22Rv1 (cell line): ENCODE results near the gene LNPK.

ENCODE experiments used
- H3K27ac ChIP-seq: fragments of 450-650 bp; 2 replicates; pipeline ENCODE4 v1.5.1; 2017
- ZFX ChIP-seq: fragments of 450-650 bp; IDR thresholded peaks from 2 replicates; pipeline ENCODE4 v1.6.1; 2017; ENCODE audit warnings: antibody characterized with exemption, borderline replicate concordance
- TF ChIP-seq, protein P1 (sequence below): fragments of 450-650 bp; IDR thresholded peaks from 2 replicates; pipeline ENCODE4 v1.5.1; 2017; ENCODE audit warnings: mild to moderate bottlenecking

LNPK gene, protein sequence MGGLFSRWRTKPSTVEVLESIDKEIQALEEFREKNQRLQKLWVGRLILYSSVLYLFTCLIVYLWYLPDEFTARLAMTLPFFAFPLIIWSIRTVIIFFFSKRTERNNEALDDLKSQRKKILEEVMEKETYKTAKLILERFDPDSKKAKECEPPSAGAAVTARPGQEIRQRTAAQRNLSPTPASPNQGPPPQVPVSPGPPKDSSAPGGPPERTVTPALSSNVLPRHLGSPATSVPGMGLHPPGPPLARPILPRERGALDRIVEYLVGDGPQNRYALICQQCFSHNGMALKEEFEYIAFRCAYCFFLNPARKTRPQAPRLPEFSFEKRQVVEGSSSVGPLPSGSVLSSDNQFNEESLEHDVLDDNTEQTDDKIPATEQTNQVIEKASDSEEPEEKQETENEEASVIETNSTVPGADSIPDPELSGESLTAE

DNA sequence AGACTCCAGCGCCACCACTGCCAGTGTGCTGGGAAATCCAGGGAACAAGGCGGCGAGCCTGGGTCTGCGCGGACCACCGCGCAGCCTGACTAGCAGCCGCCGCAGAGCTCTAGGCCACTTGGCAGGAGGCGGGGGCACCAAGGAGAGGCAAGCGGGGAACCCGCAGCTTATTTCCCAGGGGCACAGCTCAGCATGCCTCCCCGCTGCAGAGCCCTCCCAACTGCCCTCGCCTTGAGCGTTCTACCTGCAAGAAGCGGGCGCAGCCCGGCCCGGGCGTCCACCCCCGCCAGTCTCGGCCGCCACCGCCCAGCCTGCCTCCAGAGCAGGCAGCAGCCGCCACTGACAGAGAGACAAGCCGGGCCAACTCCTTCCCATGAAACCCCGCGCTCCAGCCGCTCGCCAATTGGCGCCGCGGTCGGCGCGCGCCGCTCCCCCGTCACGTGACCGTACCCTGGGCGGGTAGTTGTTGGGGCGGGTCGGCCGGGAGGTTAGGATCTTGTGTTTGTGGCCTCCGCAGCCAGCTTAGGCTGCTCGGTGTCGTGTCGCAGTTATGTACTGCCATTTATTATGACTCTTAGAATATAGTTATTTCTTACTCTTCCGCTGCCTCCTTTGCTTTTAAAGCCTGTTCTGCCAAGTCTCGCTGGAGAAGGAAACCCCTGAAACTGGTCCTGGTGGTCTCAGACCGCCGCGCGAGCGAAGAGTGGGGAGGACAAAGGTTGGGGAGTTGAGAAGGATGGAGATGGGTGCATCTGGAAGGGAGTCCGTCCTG is at the start of gene LNPK:
TSS of gene LNPK (minus strand) at position 352 of the 772 bp plus-strand sequence. CDS start 6,683 bp downstream, outside the sequence.
- TF ChIP-seq, protein P1, sequence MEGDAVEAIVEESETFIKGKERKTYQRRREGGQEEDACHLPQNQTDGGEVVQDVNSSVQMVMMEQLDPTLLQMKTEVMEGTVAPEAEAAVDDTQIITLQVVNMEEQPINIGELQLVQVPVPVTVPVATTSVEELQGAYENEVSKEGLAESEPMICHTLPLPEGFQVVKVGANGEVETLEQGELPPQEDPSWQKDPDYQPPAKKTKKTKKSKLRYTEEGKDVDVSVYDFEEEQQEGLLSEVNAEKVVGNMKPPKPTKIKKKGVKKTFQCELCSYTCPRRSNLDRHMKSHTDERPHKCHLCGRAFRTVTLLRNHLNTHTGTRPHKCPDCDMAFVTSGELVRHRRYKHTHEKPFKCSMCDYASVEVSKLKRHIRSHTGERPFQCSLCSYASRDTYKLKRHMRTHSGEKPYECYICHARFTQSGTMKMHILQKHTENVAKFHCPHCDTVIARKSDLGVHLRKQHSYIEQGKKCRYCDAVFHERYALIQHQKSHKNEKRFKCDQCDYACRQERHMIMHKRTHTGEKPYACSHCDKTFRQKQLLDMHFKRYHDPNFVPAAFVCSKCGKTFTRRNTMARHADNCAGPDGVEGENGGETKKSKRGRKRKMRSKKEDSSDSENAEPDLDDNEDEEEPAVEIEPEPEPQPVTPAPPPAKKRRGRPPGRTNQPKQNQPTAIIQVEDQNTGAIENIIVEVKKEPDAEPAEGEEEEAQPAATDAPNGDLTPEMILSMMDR, result no peak
- TF ChIP-seq ZFX, result no peak
- H3K27ac ChIP-seq, result peak within 1 kb of the TSS; percentile 78

DNA sequence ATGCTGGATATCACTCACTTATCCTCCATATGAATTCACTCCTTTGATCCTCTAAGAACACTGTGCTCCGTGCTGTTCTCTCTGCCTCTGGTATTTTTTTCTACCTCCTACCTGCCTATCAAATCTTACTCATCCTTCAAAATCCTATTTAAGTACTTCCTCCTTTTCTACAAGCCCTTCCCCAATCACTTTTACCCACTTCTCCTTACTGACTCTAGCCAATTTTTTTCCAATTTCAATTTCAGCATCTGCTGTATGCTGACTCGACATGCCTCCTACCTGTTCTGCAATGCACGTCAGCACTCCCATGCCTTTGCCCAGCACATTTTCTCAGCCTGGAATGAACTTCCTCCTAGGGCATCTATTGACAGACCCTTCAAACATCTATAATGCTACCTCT is 37.3 kb upstream of the LNPK start:
- TF ChIP-seq, protein P1, result no peak
- no peak for TF ChIP-seq ZFX
- H3K27ac ChIP-seq, result no peak overlapping the region

DNA sequence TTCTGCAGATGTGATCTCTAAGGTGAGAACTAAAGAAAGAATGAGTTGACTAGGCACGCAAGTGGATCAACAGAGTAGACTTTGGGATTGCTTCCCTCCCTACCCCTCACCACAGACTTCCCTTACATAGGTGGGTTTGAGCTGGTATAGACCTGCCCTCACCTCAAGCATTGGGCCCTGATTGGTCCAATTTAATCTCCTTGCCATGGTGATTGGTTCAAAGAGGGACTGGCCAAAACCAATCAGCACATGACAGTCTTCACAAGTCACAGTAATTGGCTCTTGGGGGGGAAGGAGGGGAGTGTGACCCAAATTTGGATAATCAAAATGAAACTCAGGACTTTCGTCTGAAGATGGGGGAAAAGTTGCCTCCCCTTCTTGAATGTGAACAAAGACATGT is 36.6 kb upstream of the LNPK start:
- TF ChIP-seq, protein P1, result no peak
- no peak for TF ChIP-seq ZFX
- H3K27ac ChIP-seq, result no peak overlapping the region

DNA sequence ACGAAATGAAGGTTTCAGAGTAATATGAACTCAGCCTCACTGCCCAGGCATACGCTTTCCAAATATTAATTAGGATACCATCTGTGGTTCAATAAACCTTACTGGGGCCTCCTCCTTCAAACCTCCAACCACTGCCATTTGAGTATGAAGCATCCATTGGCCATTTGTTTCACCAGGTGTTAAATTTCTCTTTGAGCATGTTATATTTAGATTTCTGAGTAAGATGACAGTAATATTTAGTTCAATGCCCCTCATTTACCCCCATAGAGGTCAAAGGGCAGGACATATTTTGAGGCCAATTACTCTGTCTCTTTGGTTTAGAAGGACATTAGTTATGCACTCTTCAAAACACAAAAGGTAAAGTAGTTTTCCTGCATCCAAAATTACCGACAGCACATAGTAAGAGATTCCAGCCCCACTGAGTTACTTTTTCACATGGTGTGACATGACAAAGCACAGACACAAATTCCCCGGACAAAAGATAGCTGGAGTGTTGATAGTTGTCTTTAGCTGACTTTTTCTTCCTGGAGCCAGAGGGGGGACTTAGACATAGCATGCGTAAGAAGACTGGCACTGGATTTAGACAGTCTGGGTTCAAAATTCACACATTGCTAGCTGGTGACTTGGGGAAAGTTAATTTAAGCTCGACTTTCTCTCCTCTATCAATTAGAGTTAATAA is 33.1 kb upstream of the LNPK start:
- TF ChIP-seq, protein P1, result no peak
- TF ChIP-seq ZFX, result no peak
- H3K27ac ChIP-seq, result no peak overlapping the region

DNA sequence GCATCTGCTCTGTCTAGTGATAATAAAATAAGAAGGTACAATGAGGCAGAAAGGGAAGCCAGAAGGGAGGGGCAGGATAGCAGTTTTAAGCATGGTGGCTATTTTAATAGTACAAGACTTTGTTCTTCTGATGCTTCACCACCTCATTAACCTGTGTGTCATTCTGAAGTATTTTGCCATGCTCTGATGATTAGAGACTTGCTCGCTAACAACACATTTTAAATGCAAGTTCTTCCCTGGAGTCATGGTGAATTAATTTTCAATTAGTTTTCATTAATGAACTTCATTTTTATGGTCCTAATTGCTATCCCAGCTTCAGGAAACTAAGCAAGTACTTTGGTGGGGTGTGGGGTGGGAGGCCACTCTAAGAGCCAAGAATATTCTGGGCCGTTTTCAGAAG is 25.7 kb upstream of the LNPK start:
- TF ChIP-seq ZFX, result no peak
- TF ChIP-seq, protein P1, result no peak

DNA sequence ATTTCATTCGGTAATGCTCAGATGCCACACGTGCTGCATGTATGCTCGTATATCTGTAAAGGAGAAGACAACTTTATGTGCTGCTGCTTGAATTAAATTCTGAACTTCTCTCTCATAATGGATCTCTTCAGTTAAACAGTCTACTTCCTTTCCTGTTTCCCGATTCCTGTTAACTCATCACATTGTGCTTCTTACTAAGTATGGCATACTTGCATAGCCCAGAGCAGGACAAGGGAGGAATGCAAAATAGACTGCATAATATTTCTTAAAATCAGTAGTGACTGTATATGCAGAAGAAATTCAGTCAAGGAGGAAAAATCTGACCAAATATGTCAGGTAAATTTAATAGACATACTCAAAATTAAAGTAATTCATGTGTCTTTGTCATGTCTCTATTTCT is 23.9 kb upstream of the LNPK start:
- no peak overlapping the region for H3K27ac ChIP-seq
- TF ChIP-seq, protein P1, result no peak
- no peak for TF ChIP-seq ZFX

More for the DNA sequence above, 25.7 kb upstream of the LNPK start:
- no peak overlapping the region for H3K27ac ChIP-seq

DNA sequence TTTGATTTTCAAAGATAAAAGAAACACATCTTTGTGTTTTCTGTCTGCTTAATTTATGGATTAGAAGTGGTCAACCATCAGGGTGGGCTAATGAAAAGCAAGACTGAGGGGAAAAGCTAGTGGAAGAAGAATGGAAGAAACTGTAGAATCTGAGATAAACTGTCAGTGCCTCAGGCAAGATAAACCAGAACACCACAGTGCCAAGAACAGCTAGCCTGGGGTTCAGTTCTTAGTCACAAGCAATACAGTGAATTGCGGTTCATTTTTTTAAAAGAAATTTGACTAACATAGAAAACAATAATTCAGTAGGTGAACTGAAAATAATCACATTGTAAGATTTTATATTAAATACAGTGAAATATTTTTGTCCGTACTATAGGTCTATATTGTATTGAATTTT is 22.0 kb upstream of the LNPK start:
- no peak for TF ChIP-seq ZFX
- TF ChIP-seq, protein P1, result no peak
- no peak overlapping the region for H3K27ac ChIP-seq
